Measurements from ENCODE around the gene RAD54L. TPM values are rescaled to one million over a fixed set of nuclear protein-coding genes. Genes with fewer than 3 reads are reported as not detected.
"Not testable (repeated sequence)": the region's sequence is repeated elsewhere in the genome, so short reads cannot be mapped to it uniquely, and the experiment has no call there.

The RAD54L gene
- total RNA-seq, 2 experiments from 2014 or later, result 64.2 to 73.4 TPM

GRCh38 chr1:46241733-46242132, 5.8 kb upstream of the RAD54L start:
- H3K36me3 Mint-ChIP-seq (ENCODE audit: low read depth); CTCF ChIA-PET; H3K4me1 Mint-ChIP-seq; H3K27ac Mint-ChIP-seq; H3K4me3 Mint-ChIP-seq; H3K27me3 Mint-ChIP-seq; ATAC-seq; DNase-seq; POLR2A ChIA-PET; H3K9me3 Mint-ChIP-seq (ENCODE audit: low read depth); intact Hi-C loops (cut with DNase I, micrococcal nuclease): not testable (repeated sequence)

GRCh38 chr1:46242918-46243317, 4.6 kb upstream of the RAD54L start:
- POLR2A ChIA-PET, result no interaction called here
- CTCF ChIA-PET, result interaction anchor here (0.6 kb wide), 1 partner anchor 64 kb away, joined by 3 read pairs; no protein-coding TSS in a partner anchor
- H3K4me1 Mint-ChIP-seq, result peaks cover 6% of the 10 kb centered on the region

GRCh38 chr1:46243831-46244230, 3.7 kb upstream of the RAD54L start:
- ChIA-PET POLR2A (interaction anchor here (0.6 kb wide), 1 partner anchor 407 kb away, joined by 6 read pairs; no protein-coding TSS in a partner anchor), CTCF (interaction anchor here (0.6 to 1.9 kb wide), 6 partner anchors 20 to 427 kb away, joined by 3 to 12 read pairs (median 4); no protein-coding TSS in a partner anchor)
- intact Hi-C loops (cut with DNase I, micrococcal nuclease); H3K27me3 Mint-ChIP-seq; H3K9me3 Mint-ChIP-seq (ENCODE audit: low read depth); H3K27ac Mint-ChIP-seq; H3K36me3 Mint-ChIP-seq (ENCODE audit: low read depth); DNase-seq; H3K4me3 Mint-ChIP-seq; ATAC-seq: not testable (repeated sequence)
- H3K4me1 Mint-ChIP-seq, result peaks cover 10% of the 10 kb centered on the region

More at GRCh38 chr1:46242918-46243317, 4.6 kb upstream of the RAD54L start:
- Mint-ChIP-seq H3K27me3 (no peaks in the 10 kb centered on the region), H3K9me3 (ENCODE audit: low read depth) (peaks cover 5% of the 10 kb centered on the region), H3K4me3 (no peak overlapping the region), H3K27ac (no peak overlapping the region), H3K36me3 (ENCODE audit: low read depth) (peaks cover 2% of the 10 kb centered on the region)
- ATAC-seq (no peak), DNase-seq (no peak)
- intact Hi-C loops (cut with DNase I, micrococcal nuclease), result no loop called here

- H3K27ac Mint-ChIP-seq, result no peak overlapping the region
- ChIA-PET CTCF (interaction anchor here (0.6 to 3.6 kb wide), 18 partner anchors 10 to 457 kb away, joined by 3 to 19 read pairs (median 5); partner anchors contain the start of genes LRRC41, NSUN4, POMGNT1 and UQCRH), POLR2A (interaction anchor here (0.6 to 1.6 kb wide), 3 partner anchors 18 to 699 kb away, joined by 3 to 4 read pairs (median 4); no protein-coding TSS in a partner anchor)
- no peak for ATAC-seq
- peak; percentile 22 for DNase-seq
- no peak overlapping the region for H3K4me3 Mint-ChIP-seq
- intact Hi-C loops (cut with DNase I, micrococcal nuclease), result loop anchor here in 1 of 2 experiments (5.0 kb wide), 3 partner anchors 422 to 1233 kb away; partner anchors contain the start of genes ATPAF1, FOXD2, HECTD3 and UROD
- no peaks in the 10 kb centered on the region for H3K9me3 Mint-ChIP-seq (ENCODE audit: low read depth)
- no peaks in the 10 kb centered on the region for H3K27me3 Mint-ChIP-seq
- peaks cover 20% of the 10 kb centered on the region for H3K4me1 Mint-ChIP-seq
- H3K36me3 Mint-ChIP-seq (ENCODE audit: low read depth), result peaks cover 11% of the 10 kb centered on the region
These were observed 2.7 kb upstream of the RAD54L start for GRCh38 chr1:46244656-46245371.

- intact Hi-C loops (cut with DNase I, micrococcal nuclease), result loop anchor here in 1 of 2 experiments (2.0 to 5.0 kb wide), 4 partner anchors 421 to 1234 kb away; partner anchors contain the start of genes ATPAF1, FOXD2, HECTD3 and MAST2
- peak overlapping the region; percentile 92 for H3K27ac Mint-ChIP-seq
- not testable (repeated sequence) for H3K9me3 Mint-ChIP-seq (ENCODE audit: low read depth)
These were observed 1.4 kb upstream of the RAD54L start for GRCh38 chr1:46246136-46246535.

GRCh38 chr1:46246548-46247435, 771 bp upstream of the RAD54L start:
- no peaks in the 10 kb centered on the region for H3K9me3 Mint-ChIP-seq (ENCODE audit: low read depth)
- DNase-seq, result peak; percentile 81
- H3K27ac Mint-ChIP-seq, result peak overlapping the region; percentile 92
- H3K4me3 Mint-ChIP-seq, result peak overlapping the region; percentile 83
- H3K27me3 Mint-ChIP-seq, result no peaks in the 10 kb centered on the region
- peaks cover 20% of the 10 kb centered on the region for H3K4me1 Mint-ChIP-seq
- ChIA-PET POLR2A (interaction anchor here (0.5 to 1.6 kb wide), 12 partner anchors 23 to 1526 kb away, joined by 3 to 15 read pairs (median 3); partner anchors contain the start of genes GPBP1L1, LRRC41, PRDX1 and UQCRH), CTCF (interaction anchor here (0.6 to 3.6 kb wide), 16 partner anchors 13 to 1000 kb away, joined by 3 to 19 read pairs (median 4); partner anchors contain the start of genes LRRC41, NSUN4, POMGNT1 and UQCRH)
- peak; percentile 74 for ATAC-seq
- peaks cover 27% of the 10 kb centered on the region for H3K36me3 Mint-ChIP-seq (ENCODE audit: low read depth)
- intact Hi-C loops (cut with DNase I, micrococcal nuclease), result loop anchor here (1.0 to 5.0 kb wide), 18 partner anchors 48 to 1260 kb away; partner anchors contain the start of genes LRRC41 (in 2 of the 2), NSUN4 (in 2 of the 2), POMGNT1 (in 2 of the 2) and UQCRH (in 2 of the 2)

More at GRCh38 chr1:46246136-46246535, 1.4 kb upstream of the RAD54L start:
- Mint-ChIP-seq H3K36me3 (ENCODE audit: low read depth) (peaks cover 22% of the 10 kb centered on the region), H3K4me1 (peaks cover 20% of the 10 kb centered on the region), H3K4me3 (peak overlapping the region; percentile 83)
- ChIA-PET POLR2A (interaction anchor here (0.7 to 1.6 kb wide), 8 partner anchors 23 to 1526 kb away, joined by 3 to 15 read pairs (median 3); partner anchors contain the start of genes GPBP1L1, LRRC41 and UQCRH), CTCF (interaction anchor here (0.8 to 3.6 kb wide), 10 partner anchors 14 to 104 kb away, joined by 3 to 19 read pairs (median 4); partner anchors contain the start of genes LRRC41, NSUN4, POMGNT1 and UQCRH)
- H3K27me3 Mint-ChIP-seq, ATAC-seq, DNase-seq: not testable (repeated sequence)

- CTCF ChIA-PET, result interaction anchor here (0.9 kb wide), 1 partner anchor 22 kb away, joined by 3 read pairs; no protein-coding TSS in a partner anchor
- peak overlapping the region; percentile 83 for H3K4me3 Mint-ChIP-seq
- H3K27me3 Mint-ChIP-seq, result no peaks in the 10 kb centered on the region
- ATAC-seq (no peak), DNase-seq (peak; percentile 68)
- H3K4me1 Mint-ChIP-seq, result peaks cover 20% of the 10 kb centered on the region
- intact Hi-C loops (cut with DNase I, micrococcal nuclease), result loop anchor here in 1 of 2 experiments (5.0 kb wide), 3 partner anchors 419 to 1236 kb away; partner anchors contain the start of genes ATPAF1, FOXD2, HECTD3 and UROD
- POLR2A ChIA-PET, result interaction anchor here (0.6 to 1.1 kb wide), 3 partner anchors 11 to 150 kb away, joined by 3 to 4 read pairs (median 3); no protein-coding TSS in a partner anchor
- H3K36me3 Mint-ChIP-seq (ENCODE audit: low read depth), result peaks cover 42% of the 10 kb centered on the region
- no peaks in the 10 kb centered on the region for H3K9me3 Mint-ChIP-seq (ENCODE audit: low read depth)
- peak overlapping the region; percentile 91 for H3K27ac Mint-ChIP-seq
These were observed 758 bp downstream of the RAD54L start for GRCh38 chr1:46248122-46248920.

- peaks cover 66% of the 10 kb centered on the region for H3K36me3 Mint-ChIP-seq (ENCODE audit: low read depth)
- ATAC-seq (no peak), DNase-seq (no peak)
- CTCF ChIA-PET, result interaction anchor here (0.6 to 1.4 kb wide), 4 partner anchors 10 to 218 kb away, joined by 3 to 11 read pairs (median 4); no protein-coding TSS in a partner anchor
- H3K27ac Mint-ChIP-seq, result no peak overlapping the region
- H3K9me3 Mint-ChIP-seq (ENCODE audit: low read depth), result no peaks in the 10 kb centered on the region
- no peaks in the 10 kb centered on the region for H3K27me3 Mint-ChIP-seq
- H3K4me3 Mint-ChIP-seq, result no peak overlapping the region
- POLR2A ChIA-PET, result no interaction called here
- intact Hi-C loops (cut with DNase I, micrococcal nuclease), result no loop called here
- H3K4me1 Mint-ChIP-seq, result peaks cover 6% of the 10 kb centered on the region
These were observed 7.1 kb downstream of the RAD54L start for GRCh38 chr1:46254668-46255067.

GRCh38 chr1:46256523-46256922, 9.0 kb downstream of the RAD54L start:
- Mint-ChIP-seq H3K4me3 (no peak overlapping the region), H3K27me3 (no peaks in the 10 kb centered on the region), H3K27ac (no peak overlapping the region), H3K4me1 (peaks cover 5% of the 10 kb centered on the region), H3K9me3 (ENCODE audit: low read depth) (no peaks in the 10 kb centered on the region), H3K36me3 (ENCODE audit: low read depth) (peaks cover 68% of the 10 kb centered on the region)
- DNase-seq (no peak), ATAC-seq (no peak)
- ChIA-PET CTCF (no interaction called here), POLR2A (no interaction called here)
- intact Hi-C loops (cut with DNase I, micrococcal nuclease), result no loop called here

- DNase-seq, result no peak
- H3K36me3 Mint-ChIP-seq (ENCODE audit: low read depth), result peaks cover 84% of the 10 kb centered on the region
- H3K27ac Mint-ChIP-seq, result no peak overlapping the region
- H3K4me3 Mint-ChIP-seq, result no peak overlapping the region
- POLR2A ChIA-PET, result interaction anchor here (0.6 to 1.0 kb wide), 2 partner anchors 18 to 20 kb away, joined by 4 read pairs; no protein-coding TSS in a partner anchor
- intact Hi-C loops (cut with DNase I, micrococcal nuclease), result no loop called here
- CTCF ChIA-PET, result interaction anchor here (0.7 to 1.1 kb wide), 2 partner anchors 11 to 489 kb away, joined by 3 read pairs; no protein-coding TSS in a partner anchor
- H3K4me1 Mint-ChIP-seq, result no peaks in the 10 kb centered on the region
- H3K27me3 Mint-ChIP-seq, result no peaks in the 10 kb centered on the region
- no peak for ATAC-seq
- no peaks in the 10 kb centered on the region for H3K9me3 Mint-ChIP-seq (ENCODE audit: low read depth)
These were observed 14.9 kb downstream of the RAD54L start for GRCh38 chr1:46262508-46262907.

Data from activated CD4-positive, alpha-beta T cell treated with anti-CD3 and anti-CD28 coated beads for 36 hours (primary cell).